ENCODE results near the gene TRAF3. TPM values are rescaled to one million over a fixed set of nuclear protein-coding genes. Genes with fewer than 3 reads are reported as not detected.

Gene TRAF3
- total and polyA plus RNA-seq, 3 donors from 2014 or later = 24.3 to 38.8 (median 38.2) TPM

- Histone ChIP-seq H3K36me3 (ENCODE audit: low read depth, missing control alignments) (no peaks in the 10 kb centered on the region), H3K9me3 (no peaks in the 10 kb centered on the region), H3K4me1 (peaks cover 18% of the 10 kb centered on the region), H3K27ac (peak overlapping the region; percentile 50 to 84), H3K27me3 (no peaks in the 10 kb centered on the region), H3K4me3 (peak overlapping the region; percentile 42 to 56)
- TF ChIP-seq POLR2A (IDR thresholded peaks at IDR 0.05) = no peak
- no peak for TF ChIP-seq CTCF (IDR thresholded peaks at IDR 0.05)
- intact Hi-C loops (cut with DNase I; ENCODE audit: low total_unique reads) = loop anchor here (10.0 kb wide), 1 partner anchor 149 kb away; the partner anchor contains the start of gene AMN
- WGBS, 2 donors = 71 to 73% methylated on average over 7 to 22 of the region's 22 CpGs
- DNase-seq = peak; percentile 34
Measured at GRCh38 chr14:102775855-102776760, 1.1 kb upstream of the TRAF3 start.

GRCh38 chr14:102777711-102778337, 575 bp downstream of the TRAF3 start:
- Histone ChIP-seq H3K27ac (peak overlapping the region; percentile 44 to 90), H3K4me1 (peaks cover 18% of the 10 kb centered on the region)

DNA sequence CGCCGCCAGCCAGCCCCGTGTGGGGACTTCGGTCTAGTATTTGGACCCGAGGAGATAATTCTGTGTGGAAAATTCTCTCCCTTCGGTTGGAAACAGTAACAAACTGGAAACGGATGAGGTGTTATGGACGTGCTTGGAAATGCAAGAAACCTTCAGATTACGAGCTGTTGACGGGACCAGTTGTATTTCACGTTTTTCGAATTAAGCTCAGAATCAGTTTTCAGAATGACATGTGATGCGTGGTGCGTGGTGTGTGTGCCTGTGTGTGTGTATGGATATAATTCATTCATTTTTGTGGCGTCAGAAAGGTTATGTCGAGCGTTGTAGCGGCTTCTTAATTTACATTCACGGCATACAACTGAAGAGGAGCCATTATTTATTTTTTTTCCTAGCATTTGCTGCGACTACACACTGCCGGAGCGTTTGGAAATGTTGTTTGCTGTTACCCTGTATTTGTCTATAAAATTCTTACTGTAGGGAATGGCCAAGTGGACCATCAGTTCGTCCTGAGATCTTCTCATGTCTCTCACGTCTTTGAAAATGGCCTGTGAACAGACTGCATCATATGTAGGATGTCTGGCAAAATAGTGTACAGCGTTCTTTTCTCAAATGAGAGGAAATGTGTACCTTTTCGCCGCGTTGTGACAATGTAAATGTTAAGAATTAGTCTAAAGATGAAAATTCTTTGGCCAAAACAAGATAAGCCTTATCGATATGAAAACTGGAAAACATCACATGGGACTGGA, 1.3 kb downstream of the TRAF3 start:
- Histone ChIP-seq H3K4me1 (peaks cover 18% of the 10 kb centered on the region), H3K27ac (peak overlapping the region; percentile 44 to 90), H3K27me3 (no peaks in the 10 kb centered on the region), H3K9me3 (no peaks in the 10 kb centered on the region), H3K36me3 (ENCODE audit: low read depth, missing control alignments) (no peaks in the 10 kb centered on the region), H3K4me3 (peak overlapping the region; percentile 34 to 78)
- intact Hi-C loops (cut with DNase I; ENCODE audit: low total_unique reads) = loop anchor here (10.0 kb wide), 1 partner anchor 146 kb away; the partner anchor contains the start of gene AMN
- 5 to 6% methylated on average over 29 of the region's 29 CpGs for WGBS, 2 donors
- DNase-seq = no peak
- TF ChIP-seq CTCF (IDR thresholded peaks at IDR 0.05) (no peak), POLR2A (IDR thresholded peaks at IDR 0.05) (no peak)

More at GRCh38 chr14:102777711-102778337, 575 bp downstream of the TRAF3 start:
- Histone ChIP-seq H3K27me3 (no peaks in the 10 kb centered on the region), H3K36me3 (ENCODE audit: low read depth, missing control alignments) (no peaks in the 10 kb centered on the region), H3K4me3 (peak overlapping the region; percentile 34 to 78), H3K9me3 (no peaks in the 10 kb centered on the region)
- 0 to 1% methylated on average over 14 to 58 of the region's 98 CpGs for WGBS, 2 donors
- intact Hi-C loops (cut with DNase I; ENCODE audit: low total_unique reads) = loop anchor here (10.0 kb wide), 1 partner anchor 147 kb away; the partner anchor contains the start of gene AMN
- TF ChIP-seq CTCF (IDR thresholded peaks at IDR 0.05) (no peak), POLR2A (IDR thresholded peaks at IDR 0.05) (no peak)
- DNase-seq = no peak

- 28 to 40% methylated on average over 4 of the region's 4 CpGs for WGBS, 2 donors
- TF ChIP-seq POLR2A (IDR thresholded peaks at IDR 0.05) (no peak), CTCF (IDR thresholded peaks at IDR 0.05) (no peak)
- H3K4me1 ChIP-seq = peaks cover 18% of the 10 kb centered on the region
- H3K27me3 ChIP-seq = no peaks in the 10 kb centered on the region
- no peaks in the 10 kb centered on the region for H3K9me3 ChIP-seq
- H3K4me3 ChIP-seq = no peak overlapping the region
- no peaks in the 10 kb centered on the region for H3K36me3 ChIP-seq (ENCODE audit: low read depth, missing control alignments)
- H3K27ac ChIP-seq = peak overlapping the region in 1 of 2 donors; percentile 90
- intact Hi-C loops (cut with DNase I; ENCODE audit: low total_unique reads) = loop anchor here (10.0 kb wide), 1 partner anchor 146 kb away; the partner anchor contains the start of gene AMN
- no peak for DNase-seq
Measured at GRCh38 chr14:102779084-102779462, 1.8 kb downstream of the TRAF3 start.
